GM19328 (cell line): ENCODE measurements around the gene ACTR2.
"Not testable (repeated sequence)": the region's sequence is repeated elsewhere in the genome, so short reads cannot be mapped to it uniquely, and the experiment has no call there.

Experiments
- ATAC-seq: cut with Tn5 transposase; IDR thresholded peaks from one replicate; pipeline ENCODE4 v1.9.1; 2021; ENCODE audit warnings: mild to moderate bottlenecking, moderate library complexity; ENCODE audit not compliant: unreplicated experiment

ACTR2 gene

DNA sequence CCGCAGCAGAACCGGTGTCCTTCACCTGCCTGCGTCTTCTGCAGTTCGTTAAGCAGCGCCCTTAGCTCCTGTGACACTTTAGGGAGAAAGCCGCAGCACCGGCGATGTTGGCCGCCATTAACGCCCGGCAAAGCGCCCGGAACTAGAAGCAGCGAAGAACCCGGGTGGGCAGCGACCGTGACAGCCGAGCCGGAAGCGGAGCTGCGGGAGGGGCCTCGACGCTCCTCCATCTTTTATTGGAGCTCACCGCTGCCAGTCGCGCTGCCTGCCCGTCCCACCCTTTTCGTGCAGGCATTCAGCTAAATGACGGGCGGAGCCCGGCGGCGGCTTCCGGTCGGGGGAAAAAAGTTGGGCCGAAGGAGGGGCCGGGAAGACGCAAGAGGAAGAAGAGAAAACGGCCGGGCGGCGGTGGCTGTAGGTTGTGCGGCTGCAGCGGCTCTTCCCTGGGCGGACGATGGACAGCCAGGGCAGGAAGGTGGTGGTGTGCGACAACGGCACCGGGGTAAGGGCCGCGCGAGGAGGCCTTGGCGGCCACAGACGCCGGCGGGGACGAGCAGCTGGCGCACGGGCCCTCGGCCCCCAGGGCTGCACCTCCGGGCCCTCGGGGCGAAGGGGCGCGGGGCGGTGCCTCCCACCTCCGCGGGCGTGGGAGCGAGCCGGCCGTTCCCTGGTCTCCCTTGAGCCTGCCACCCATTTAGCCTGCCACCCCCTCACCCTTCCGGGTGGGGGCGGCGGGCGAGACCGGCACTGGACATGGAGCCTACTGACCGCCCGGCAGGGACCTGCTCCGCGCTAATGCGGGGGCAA is at the start of gene ACTR2:
ACTR2 (plus strand) TSS at position 376 of the 807 bp plus-strand sequence; CDS start at position 455, 79 bp downstream.
- peak; percentile 88 for ATAC-seq

DNA sequence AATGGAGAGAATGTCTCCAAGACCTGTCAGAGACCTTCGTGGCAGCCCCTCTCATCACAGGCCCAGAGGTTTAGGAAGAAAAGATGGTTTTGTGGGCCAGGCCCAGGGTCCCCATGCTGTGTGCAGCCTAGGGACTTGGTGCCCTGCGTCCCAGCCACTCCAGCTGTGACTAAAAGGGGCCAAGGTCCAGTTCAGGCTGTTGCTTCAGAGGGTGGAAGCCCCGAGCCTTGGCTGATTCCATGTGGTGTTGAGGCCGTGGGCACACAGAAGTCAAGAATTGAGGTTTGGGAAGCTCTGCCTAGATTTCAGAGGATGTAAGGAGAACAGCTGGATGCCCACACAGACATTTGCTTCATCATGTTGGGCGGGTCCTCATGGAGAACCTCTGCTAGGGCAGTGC is 45.1 kb upstream of the ACTR2 start:
- no peak for ATAC-seq

DNA sequence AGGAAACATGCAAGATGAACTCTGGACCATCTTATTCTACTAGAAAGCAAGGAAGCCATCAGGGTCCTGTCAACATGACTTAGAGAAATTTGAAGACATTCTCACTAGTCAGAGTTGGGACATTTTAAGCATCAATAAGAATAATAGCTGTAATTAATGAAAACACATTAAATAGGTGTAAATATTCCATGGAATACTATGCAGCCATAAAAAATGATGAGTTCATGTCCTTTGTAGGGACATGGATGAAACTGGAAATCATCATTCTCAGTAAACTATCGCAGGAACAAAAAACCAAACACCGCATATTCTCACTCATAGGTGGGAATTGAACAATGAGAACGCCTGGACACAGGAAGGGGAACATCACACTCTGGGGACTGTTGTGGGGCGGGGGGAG is 44.2 kb upstream of the ACTR2 start:
- ATAC-seq: not testable (repeated sequence)

DNA sequence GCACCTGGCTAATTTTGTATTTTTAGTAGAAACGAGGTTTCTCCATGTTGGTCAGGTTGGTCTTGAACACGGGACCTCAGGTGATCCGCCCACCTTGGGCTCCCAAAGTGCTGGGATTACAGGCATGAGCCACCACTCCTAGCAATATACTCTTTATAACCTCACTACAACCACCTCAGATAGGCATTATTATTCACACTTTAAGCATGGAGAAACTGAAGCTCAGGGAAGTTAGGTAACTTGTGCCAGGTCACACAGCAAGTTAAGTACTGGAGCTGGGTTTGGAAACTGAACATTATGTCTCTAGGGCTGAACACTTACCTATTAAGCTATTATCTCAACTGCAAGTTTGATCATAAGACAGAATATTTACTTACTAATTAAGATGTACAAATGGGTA is 42.6 kb upstream of the ACTR2 start:
- ATAC-seq: no peak

DNA sequence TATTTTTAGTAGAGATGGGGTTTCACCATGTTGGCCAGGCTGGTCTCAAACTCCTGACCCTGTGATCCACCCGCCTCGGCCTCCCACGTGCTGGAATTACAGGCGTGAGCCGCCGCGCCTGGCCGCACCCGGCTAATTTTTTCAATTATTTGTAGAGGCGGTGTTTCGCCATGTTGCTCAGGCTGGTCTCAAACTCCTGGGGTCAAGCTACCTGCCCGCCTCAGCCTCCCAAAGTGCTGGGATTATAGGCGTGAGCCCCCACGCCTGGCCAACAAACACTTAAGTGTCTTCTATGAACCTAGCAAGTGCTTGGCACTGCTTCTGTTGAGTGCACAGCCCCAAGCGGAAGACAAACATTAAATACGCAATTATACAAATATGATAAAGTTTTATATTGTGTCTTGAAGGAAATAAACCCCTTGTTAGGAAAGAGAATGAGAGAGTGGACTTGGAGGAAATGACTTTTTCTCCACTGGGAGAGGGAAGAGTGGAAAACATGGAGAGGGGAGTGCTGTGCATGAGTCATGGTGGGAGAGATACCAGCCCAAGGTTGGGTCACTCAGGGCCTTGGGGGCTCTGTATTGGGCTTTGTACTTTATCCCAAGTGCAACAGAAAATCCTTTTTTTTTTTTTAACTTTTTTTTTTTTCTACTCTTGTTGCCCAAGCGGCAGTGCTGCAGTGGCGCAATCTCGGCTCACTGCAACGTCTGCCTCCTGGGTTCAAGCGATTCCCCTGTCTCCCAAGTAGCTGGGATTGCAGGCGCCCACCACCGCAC is 41.4 kb upstream of the ACTR2 start:
- ATAC-seq: no peak

DNA sequence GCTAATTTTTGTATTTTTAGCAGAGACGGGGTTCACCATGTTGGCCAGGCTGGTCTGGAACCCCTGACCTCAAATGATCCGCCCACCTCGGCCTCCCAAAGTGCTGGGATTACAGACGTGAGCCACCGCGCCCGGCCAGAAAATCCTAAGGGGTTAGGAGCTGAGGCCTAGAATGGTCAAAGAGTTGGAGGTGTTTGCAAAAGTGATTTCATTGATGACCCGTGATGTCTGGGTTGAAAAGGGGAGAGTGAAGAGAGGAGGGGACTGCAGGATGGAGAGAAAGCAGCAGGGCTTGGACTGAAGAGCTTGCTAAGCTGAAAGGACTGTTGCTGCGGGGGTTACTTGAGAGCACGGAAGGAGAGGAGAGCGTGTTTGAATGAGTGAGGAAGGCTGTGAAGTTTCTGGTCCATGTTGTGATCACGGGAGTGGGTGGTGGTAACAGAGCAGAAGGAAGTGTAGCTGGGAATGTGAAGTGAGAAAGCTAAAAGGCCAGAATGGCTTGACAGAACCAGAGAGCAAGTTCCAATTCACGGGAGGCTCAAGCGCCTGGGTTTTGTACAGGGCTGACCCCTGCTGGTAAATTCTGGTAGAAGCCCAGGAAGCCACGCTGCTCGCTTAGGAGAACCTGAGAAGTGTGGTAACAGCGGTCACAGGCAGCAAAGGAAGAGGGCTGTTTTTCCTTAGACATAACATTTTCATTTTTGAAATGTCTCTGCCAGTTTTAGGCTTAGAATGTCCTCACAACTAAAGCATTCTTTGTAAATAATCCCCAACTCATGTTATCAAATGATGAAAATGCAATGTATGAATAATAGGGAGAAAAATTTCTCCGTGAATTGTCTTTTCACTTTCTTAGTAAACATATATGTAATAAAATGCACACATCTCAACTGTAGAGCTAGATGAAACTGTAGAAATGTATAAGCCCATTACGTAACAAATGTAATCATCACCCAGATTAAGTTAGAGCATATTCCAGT is 40.5 kb upstream of the ACTR2 start:
- no peak for ATAC-seq

DNA sequence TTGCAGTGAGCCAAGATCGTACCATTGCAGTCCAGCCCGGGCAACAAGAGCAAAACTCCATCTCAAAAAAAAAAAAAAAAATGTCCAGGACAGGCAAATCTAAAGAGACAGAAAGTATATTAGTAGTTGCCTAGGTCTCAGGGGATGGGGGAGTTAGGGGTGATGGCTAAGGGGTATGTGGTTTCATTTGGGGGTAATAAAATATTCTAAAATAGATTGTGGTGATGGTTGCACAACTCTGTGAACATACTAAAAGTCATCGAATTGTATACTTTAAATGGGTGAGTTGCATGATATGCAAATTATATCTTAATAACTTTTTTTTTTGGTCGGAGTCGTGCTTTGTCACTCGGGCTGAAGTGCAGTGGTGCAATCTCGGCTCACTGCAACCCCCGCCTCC is 34.2 kb upstream of the ACTR2 start:
- no peak for ATAC-seq

DNA sequence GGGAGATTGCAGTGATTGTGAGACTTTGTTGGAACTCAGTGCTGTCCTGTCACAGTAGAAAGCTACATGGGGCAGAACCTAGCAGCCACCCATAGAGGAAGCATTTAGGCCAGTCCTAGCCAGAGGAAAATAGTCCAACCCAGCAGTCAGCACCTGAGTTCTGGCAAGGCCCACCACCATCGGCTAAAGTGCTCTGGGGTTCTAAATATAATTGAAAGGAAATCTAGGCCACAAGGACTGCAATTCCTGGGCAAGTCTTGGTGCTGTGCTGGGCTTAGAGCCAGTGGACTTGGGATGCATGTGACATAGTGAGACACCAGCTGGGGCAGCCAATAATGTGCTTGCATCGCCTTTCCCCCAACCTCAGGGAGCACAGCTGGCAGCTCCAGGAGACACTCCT is 28.9 kb upstream of the ACTR2 start:
- no peak for ATAC-seq

DNA sequence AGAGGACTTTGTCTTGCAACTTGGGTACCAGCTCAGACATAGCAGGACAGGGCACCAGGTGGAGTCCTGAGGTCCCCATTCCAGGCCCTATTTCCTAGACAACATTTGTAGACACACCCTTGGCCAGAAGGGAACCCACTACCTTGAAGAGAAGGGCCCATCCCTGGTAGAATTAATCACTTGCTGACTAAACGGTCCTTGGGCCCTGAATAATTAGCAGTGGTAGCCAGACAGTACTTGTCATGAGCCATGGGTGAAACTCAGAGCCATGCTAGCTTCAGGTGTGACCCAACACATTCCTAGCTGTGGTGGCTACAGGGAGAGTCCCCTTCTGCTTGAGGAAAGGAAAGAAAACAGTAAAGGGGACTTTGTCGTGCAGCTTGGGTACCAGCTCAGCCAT is 28.5 kb upstream of the ACTR2 start:
- ATAC-seq: no peak

DNA sequence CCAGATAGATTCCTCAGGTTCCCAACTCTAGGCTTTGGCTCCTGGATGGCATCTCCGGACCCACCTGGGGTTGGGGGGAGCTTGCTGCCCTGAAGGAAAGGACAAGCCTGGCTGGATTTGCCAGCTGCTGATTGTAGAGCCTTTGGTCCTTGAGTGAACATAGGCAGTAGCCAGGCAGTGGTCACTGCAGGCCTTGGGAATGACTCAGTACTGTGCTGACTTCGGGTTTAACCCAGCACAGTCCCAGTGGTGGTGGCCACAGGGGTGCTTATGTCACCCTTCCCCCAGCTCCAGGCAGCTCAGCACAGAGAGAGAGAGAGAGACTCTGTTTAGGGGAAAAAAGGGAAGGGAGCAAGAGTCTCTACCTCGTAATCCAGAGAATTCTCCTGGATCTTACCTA is 27.7 kb upstream of the ACTR2 start:
- no peak for ATAC-seq

DNA sequence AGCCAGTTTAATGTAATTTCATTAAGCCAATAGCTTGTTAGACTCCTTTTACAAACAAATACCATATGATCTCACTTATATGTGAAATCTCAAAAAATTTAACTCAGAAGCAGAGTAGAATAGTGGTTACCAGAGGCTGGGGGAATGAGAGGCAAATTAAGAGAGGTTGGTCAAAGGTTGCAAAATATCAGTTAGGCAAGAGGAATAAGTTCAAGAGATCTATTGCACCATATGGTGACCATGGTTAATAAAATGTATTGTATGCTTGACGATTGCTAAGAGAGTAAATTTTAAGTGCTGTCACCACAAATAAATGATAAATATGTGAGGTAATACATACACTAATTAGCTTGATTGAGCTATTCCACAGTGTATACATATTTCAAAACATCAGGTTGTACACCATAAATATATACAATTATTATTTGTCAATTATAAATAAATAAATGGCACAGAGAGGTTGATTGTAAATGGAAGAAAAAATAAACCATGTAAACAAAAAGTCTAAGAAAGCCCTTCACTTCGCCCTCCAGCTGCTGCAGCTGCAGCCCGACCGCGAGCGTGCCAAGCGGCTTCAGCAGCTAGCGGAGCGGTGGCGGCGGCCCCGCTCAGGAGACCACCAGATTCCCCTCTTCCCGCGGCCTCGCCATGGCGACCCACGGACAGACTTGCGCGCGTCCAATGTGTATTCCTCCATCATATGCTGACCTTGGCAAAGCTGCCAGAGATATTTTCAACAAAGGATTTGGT is 23.0 kb upstream of the ACTR2 start:
- no peak for ATAC-seq

DNA sequence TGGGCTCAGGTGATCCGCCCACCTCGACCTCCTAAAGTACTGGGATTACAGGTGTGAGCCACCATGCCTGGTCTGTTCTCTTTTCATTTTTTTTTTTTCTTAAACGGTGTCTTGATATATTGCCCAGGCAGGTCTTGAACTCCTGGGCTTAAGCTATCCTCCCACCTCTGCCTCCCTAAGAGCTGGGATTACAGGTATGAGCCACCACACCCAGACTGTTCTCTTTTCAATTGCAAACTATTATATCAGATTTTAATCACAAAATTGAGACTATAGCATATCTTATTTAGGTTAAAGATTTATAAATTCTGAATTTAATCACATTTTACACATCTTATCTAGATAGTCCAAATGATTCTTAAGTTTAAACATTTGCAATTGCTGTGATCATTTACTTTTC is 15.5 kb upstream of the ACTR2 start:
- no peak for ATAC-seq

DNA sequence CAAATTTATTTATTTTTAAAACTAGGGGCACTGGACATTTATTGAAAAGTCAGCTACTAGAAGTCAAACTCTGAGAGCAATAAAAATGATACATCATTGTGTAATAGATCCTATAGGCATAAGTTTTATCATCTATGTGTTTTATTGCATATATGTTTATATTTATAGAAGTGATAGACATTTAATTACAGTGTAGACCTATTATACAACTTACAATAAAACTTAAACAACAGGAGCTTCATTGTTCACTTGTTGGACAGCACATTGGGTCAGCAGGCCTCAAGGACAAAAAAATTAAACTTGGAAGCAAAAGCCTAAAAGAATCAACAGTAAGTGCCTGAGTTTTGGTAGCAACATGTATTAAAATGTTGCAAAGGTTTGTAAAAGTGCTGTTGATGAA is 15.0 kb upstream of the ACTR2 start:
- no peak for ATAC-seq

DNA sequence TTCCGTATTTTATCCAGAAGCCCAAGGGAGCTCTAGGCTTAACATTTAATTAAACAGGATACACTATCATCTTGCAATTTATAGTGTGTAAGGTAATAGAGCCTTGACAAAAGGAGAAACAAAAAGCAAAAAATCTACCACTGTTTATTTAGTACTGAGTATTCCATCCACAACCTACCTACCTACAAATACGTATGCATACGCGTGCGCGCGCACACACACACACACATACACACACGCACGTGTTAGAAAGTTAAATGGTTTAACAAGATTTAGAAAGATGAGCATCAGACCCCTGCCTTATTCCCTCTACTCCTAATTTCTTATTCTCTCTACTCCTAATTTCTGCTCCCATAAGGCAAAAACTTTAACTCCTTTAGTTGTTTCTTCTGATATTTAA is 14.6 kb upstream of the ACTR2 start:
- no peak for ATAC-seq

DNA sequence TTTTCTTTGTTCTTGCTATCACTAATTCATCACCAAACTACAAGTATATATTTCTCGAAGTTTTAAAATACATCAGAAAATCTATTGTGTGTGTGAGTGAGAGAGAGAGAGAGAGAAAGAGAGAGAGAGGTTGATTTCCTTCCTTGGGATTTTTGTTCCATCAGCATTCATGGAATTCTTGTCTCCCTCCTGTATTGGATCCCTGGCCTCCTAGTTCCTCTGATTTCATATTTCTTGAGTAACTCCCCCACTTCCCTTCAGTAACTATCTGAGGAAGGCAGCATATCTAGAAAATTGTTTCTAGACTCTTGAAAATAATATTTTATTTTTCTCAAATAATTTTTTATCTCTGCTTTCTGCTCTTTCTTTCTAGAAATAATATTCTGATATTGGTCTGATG is 13.3 kb upstream of the ACTR2 start:
- no peak for ATAC-seq

DNA sequence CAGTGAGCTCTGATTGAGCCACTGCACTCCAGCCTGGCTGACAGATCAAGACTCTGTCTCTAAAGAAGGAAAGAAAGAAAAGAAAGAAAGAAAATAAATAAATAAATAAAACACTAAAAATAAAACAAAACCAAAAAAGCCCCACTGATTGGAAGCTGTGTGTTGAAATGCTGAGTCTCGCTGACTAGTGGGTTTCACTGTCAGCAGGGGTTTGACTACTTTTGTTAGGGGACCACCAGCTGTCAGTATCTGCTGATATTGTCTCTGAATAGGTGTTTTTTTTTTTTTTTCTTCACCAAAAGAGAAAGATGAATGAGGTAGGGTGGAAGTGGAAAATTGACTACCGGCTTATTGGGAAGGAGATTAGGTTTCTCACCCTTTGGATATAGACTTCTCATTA is 12.8 kb upstream of the ACTR2 start:
- ATAC-seq: no peak

DNA sequence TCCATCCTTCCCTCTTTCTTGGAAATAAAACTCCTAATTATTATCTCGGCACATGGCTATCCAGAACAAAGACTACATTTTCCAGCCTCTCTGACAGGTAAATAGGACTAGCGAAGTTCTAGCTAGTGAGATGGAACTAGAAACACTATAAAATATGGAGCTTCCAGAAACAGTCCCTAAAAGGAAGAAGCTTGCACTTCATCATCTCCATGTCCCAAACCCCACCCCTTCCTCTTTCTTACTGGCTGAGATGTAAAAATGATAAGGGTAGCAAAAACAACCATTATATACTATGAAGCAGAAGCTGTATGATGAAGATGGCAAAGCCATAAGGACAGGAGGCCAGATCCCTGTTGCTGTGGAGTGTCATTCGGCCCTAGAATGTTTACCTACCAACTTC is 11.7 kb upstream of the ACTR2 start:
- no peak for ATAC-seq

DNA sequence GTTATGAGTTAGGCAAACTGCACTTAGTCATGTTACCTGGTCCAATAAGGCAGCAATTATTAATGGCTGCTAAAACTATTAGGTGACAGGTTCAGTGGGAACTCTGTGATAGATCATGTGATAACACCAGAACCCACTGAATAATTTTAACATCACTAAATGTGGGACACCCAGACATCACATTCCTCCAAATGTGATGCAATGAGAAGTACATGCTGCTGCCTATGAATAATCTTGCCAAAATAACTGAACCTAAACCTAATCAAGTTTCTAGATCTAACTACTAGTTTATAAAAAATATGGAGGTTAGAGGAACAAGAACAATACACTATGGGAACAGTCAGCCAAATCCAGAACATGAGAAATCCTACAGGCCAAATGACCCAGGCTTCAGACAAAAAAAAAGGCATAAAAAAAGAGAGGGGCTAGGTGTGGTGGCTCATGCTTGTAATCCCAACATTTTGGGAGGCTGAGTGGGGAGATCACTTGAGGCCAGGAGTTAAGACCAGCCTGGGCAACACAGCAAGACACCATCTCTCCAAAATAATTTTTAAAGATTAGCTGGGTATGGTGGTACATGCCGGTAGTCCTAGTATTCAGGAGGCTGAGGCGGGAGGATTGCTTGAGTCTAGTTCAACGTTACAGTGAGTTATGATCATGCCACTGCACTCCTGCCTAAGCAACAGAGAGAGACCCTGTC is 7.0 kb upstream of the ACTR2 start:
- no peak for ATAC-seq

DNA sequence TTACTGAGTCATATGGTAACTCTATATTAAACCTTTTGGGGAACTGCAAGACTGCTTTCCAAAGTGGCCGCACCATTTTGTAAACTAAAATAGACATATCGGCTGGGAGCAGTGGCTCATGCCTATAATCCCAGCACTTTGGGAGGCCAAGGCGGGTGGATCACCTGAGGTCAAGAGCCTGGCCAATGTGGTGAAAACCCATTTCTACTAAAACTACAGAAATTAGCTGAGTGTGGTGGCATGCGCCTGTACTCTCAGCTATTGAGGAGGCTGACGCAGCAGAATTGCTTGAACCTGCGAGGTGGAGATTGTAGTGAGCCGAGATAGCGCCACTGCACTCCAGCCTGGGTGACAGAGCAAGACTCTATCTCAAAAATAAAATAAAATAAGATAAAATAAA is 6.4 kb upstream of the ACTR2 start:
- not testable (repeated sequence) for ATAC-seq

DNA sequence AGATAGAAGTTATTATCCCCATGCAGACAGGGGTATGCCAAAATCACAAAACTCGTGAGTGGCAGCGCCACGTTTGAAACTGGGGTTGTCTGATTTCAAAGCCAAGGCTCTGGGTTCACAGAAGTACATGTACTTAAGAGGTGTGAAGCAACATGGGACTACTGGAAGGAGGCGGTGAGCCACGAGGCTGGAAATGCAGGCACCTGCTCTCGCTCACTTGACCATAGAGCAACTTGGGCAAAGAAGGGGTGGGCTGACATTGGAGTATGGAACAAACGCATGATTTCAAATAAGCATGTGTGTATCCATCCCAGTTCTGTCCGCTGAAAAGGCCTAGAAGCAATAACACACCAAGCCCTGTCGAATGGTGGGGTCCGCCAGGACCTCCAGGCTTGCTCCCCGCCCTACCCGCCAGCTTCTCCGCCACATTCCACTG is 593 bp upstream of the ACTR2 start:
- ATAC-seq: peak; percentile 2
